Measurements from ENCODE around the gene FAM90A26.
"Not testable (repeated sequence)": the region's sequence is repeated elsewhere in the genome, so short reads cannot be mapped to it uniquely, and the experiment has no call there.

FAM90A26 gene

DNA sequence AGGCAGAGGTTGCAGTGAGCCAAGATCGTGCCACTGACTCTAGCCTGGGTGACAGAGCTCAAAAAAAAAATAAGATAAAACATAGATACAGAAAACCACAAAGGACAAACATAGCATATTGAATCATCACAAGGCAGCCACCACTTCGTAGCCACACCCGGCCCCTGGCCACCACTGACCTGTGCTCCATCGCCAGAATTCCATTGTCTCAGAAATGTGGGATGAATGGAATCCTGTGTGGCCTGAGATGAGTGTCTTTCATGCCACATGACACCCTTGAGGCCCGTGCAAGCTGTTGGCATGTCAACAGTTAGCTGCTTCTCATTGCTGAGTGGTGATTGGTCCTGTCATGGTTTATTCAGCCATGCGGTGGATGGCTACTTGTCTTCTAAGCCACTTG, 10.2 kb upstream of the FAM90A26 start:
- not testable (repeated sequence) for DNase-seq (ENCODE audit: low spot score)

DNA sequence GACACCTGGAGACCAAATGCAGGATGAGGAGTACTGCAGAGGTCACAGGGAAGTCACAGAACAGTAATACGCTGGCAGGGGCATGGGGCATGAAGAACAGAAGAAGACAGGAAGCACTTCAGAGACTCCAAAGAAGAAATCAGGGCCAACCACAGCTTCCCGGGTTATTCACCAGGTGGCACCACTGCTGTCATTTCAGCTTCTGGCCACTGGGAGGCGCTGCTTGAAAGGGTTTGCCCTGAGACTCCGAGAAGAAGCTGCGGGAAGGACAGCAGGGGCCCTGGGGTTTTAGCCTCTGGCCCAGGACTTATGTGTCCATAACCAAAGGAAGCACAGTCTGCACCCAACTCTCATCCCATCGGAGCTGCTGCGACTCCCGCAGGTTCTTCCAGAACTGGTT, 4.2 kb upstream of the FAM90A26 start:
- DNase-seq (ENCODE audit: low spot score), result not testable (repeated sequence)

DNA sequence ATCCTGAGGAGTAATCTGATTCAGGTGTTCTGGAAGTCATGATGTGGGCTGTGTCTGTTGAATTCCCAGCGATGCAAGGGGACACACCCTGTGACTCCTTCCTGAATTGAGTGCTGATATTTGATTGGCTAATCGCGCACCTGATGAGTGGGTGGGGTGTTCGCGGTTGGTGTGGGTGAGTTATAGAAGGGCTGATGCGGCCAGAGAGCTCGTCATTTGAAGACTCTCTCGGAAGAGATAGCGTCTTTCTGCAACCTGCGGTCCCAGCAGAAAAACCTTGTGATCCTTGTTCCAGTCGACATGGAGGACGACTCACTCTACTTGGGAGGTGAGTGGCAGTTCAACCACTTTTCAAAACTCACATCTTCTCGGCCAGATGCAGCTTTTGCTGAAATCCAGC, 40.1 kb downstream of the FAM90A26 start, which contains the start of gene USP17L10:
USP17L10 (plus strand) TSS at position 301 of the 400 bp plus-strand sequence; CDS start at position 301, 0 bp downstream.
- DNase-seq (ENCODE audit: low spot score), result not testable (repeated sequence)

DNA sequence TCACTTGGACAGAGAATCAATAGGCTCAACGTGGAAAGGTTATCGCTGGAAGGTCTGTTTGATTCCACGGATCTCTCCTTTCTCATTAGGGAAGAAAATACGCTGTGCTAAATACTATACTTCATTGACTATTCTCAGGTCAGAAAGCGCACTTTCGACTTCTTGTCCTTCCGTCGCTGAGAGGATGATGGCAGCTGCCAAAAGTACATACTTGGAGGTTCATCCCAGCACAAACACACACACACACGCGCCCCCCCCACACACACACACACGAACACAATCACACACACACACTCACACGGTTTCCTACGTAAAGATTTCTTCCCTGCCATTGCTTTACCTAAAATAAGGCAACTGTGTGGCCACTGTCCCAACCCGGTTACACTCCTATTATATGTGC, 44.5 kb downstream of the FAM90A26 start:
- DNase-seq (ENCODE audit: low spot score), result not testable (repeated sequence)

DNA sequence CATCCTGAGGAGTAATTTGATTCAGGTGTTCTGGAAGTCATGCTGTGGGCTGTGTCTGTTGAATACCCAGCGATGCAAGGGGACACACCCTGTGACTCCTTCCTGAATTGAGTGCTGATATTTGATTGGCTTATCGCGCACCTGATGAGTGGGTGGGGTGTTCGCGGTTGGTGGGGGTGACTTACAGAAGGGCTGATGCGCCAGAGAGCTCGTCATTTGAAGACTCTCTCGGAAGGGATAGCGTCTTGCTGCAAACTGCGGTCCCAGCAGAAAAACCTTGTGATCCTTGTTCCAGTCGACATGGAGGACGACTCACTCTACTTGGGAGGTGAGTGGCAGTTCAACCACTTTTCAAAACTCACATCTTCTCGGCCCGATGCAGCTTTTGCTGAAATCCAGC, 44.9 kb downstream of the FAM90A26 start, which contains the start of gene USP17L11:
USP17L11 (plus strand) TSS at position 301 of the 400 bp plus-strand sequence; CDS start at position 301, 0 bp downstream.
- not testable (repeated sequence) for DNase-seq (ENCODE audit: low spot score)

DNA sequence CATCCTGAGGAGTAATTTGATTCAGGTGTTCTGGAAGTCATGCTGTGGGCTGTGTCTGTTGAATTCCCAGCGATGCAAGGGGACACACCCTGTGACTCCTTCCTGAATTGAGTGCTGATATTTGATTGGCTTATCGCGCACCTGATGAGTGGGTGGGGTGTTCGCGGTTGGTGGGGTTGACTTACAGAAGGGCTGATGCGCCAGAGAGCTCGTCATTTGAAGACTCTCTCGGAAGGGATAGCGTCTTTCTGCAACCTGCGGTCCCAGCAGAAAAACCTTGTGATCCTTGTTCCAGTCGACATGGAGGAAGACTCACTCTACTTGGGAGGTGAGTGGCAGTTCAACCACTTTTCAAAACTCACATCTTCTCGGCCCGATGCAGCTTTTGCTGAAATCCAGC, 49.6 kb downstream of the FAM90A26 start, which contains the start of gene USP17L12:
USP17L12 (plus strand) TSS at position 301 of the 400 bp plus-strand sequence; CDS start at position 301, 0 bp downstream.
- not testable (repeated sequence) for DNase-seq (ENCODE audit: low spot score)

DNA sequence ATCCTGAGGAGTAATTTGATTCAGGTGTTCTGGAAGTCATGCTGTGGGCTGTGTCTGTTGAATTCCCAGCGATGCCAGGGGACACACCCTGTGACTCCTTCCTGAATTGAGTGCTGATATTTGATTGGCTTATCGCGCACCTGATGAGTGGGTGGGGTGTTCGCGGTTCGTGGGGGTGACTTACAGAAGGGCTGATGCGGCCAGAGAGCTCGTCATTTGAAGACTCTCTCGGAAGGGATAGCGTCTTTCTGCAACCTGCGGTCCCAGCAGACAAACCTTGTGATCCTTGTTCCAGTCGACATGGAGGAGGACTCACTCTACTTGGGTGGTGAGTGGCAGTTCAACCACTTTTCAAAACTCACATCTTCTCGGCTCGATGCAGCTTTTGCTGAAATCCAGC, 54.4 kb downstream of the FAM90A26 start, which contains the start of gene USP17L13:
USP17L13 (plus strand) TSS at position 301 of the 400 bp plus-strand sequence; CDS start at position 301, 0 bp downstream.
- not testable (repeated sequence) for DNase-seq (ENCODE audit: low spot score)
